Subcutaneous abdominal adipose tissue (tissue), 5 donors: ENCODE measurements around the gene HOXD11.

Experiments used
- H3K27ac ChIP-seq: one replicate; pipeline ENCODE4 v1.7.0; 2013; ENCODE audit warnings: low read depth, mild to moderate bottlenecking, inconsistent platforms, low read length, moderate library complexity
- H3K27me3 ChIP-seq, 5 donors: one replicate each; pipeline ENCODE4 v1.7.0; 2013; ENCODE audit warnings: low read length in 5 of 5, inconsistent platforms in 1 of 5; ENCODE audit not compliant: control insufficient read depth in 5 of 5, insufficient read depth in 4 of 5
- H3K36me3 ChIP-seq, 5 donors: one replicate each; pipeline ENCODE4 v1.7.0; 2013; ENCODE audit warnings: low read length in 5 of 5; ENCODE audit not compliant: control insufficient read depth in 5 of 5, insufficient read depth in 5 of 5
- H3K4me1 ChIP-seq, 5 donors: one replicate each; pipeline ENCODE4 v1.7.0; 2013; ENCODE audit warnings: low read length in 5 of 5, mild to moderate bottlenecking in 3 of 5, moderate library complexity in 1 of 5; ENCODE audit not compliant: control insufficient read depth in 5 of 5, insufficient read depth in 5 of 5
- H3K4me3 ChIP-seq, 5 donors: one replicate each; pipeline ENCODE4 v1.7.0; 2013; ENCODE audit warnings: low read length in 5 of 5, low read depth in 1 of 5
- H3K9ac ChIP-seq, 5 donors: one replicate each; pipeline ENCODE4 v1.7.0; 2013; ENCODE audit warnings: low read length in 5 of 5, mild to moderate bottlenecking in 4 of 5, moderate library complexity in 3 of 5
- H3K9me3 ChIP-seq, 5 donors: one replicate each; pipeline ENCODE4 v1.7.0; 2013; ENCODE audit warnings: low read length in 5 of 5; ENCODE audit not compliant: control insufficient read depth in 5 of 5
- donor health status: healthy.
- donor health status: healthy.
- donor health status: healthy.
- donor health status: healthy.
- donor health status: healthy.

HOXD11 gene

GRCh38 chr2:176081837-176082524 lies 25.1 kb upstream of the HOXD11 start:
- Histone ChIP-seq H3K4me3 (no peak overlapping the region), H3K9me3 (peaks cover 0 to 9% (median 5%) of the 10 kb centered on the region in 5 donors), H3K27me3 (peaks cover 79 to 91% (median 88%) of the 10 kb centered on the region in 5 donors), H3K9ac (no peak overlapping the region), H3K27ac (no peak overlapping the region), H3K4me1 (peaks cover 0 to 48% (median 32%) of the 10 kb centered on the region in 5 donors), H3K36me3 (no peaks in the 10 kb centered on the region)

DNA sequence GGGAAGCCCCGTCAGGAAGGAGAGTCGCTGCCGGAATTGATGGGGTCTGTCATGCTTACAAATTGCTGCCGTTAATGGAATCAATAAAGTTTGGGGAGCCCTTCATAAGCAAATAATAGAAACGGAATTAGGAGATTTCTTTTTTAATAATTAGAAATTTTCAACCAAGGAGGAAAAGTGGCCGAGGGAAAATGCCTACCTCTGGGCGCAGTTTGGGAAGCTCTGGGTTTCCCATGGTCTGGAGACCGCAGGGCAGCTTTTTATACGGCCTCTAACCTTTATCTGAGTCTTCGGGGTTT lies 24.6 kb upstream of the HOXD11 start:
- Histone ChIP-seq H3K27ac (no peak overlapping the region), H3K4me3 (no peak overlapping the region), H3K4me1 (peaks cover 0 to 48% (median 32%) of the 10 kb centered on the region in 5 donors), H3K36me3 (no peaks in the 10 kb centered on the region), H3K27me3 (peaks cover 79 to 91% (median 89%) of the 10 kb centered on the region in 5 donors), H3K9ac (no peak overlapping the region), H3K9me3 (peaks cover 0 to 9% (median 5%) of the 10 kb centered on the region in 5 donors)

DNA sequence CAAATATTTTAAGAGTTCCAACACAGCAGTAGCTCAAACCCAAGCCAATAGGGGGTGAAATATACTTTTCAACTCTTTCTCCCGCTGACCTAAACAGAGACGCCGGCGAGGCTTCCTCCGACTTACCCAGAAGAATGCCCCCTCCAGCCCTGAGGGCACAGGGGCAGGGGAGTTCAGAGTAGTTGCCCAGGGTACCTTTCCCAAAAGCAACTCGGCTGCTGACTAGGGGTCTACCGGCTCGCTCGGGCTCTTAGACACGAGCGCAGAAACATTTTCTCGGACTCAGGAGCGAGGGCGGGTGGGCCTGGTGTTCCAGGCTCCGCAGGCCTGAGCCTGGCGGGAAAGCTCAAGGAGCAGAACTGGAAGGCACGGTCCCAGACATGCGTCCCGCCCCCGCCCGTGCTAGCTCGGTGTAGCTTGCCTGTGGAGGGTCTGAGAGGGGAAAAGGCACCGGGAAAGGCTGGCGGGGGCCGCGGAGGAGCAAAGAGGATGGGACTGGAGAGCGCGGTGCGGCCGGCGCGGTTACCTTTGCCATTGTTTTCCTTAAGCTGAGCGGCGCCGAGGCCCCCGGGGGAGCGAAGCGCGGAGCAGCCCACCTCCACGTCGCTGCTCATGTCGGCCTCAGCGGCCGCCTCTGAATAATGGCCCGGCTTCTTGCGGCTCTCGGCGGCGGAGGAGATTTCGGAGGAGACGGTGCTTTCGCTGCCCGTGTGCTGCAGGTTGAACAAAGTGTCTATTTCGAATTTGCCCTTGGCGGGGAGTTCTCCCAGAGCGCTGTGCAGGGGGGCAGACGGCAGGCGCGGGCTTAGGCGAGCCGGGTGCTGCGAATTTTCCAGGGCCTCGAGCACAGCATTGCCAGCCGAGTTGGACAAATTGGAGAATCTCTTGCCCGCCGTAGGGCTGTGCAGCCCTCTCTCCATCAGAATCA lies 24.0 kb upstream of the HOXD11 start:
- Histone ChIP-seq H3K4me3 (no peak overlapping the region), H3K27me3 (peaks cover 84 to 95% (median 93%) of the 10 kb centered on the region in 5 donors), H3K4me1 (peaks cover 0 to 52% (median 36%) of the 10 kb centered on the region in 5 donors), H3K27ac (no peak overlapping the region), H3K36me3 (no peaks in the 10 kb centered on the region), H3K9ac (no peak overlapping the region), H3K9me3 (peaks cover 0 to 9% (median 5%) of the 10 kb centered on the region in 5 donors)

- H3K27ac ChIP-seq, result no peak within 1 kb of the TSS
- H3K4me3 ChIP-seq, result no peak within 1 kb of the TSS
- no peaks in the 10 kb centered on the region for H3K36me3 ChIP-seq
- H3K9me3 ChIP-seq, result peaks cover 0 to 7% (median 5%) of the 10 kb centered on the region in 5 donors
- no peak within 1 kb of the TSS for H3K9ac ChIP-seq
- H3K4me1 ChIP-seq, result peaks cover 0 to 58% (median 41%) of the 10 kb centered on the region in 5 donors
- H3K27me3 ChIP-seq, result peaks cover 83 to 95% (median 93%) of the 10 kb centered on the region in 5 donors
Measured at GRCh38 chr2:176083796-176084261, 23.3 kb upstream of the HOXD11 start, which contains the start of gene EVX2. TSS of gene EVX2 (minus strand) at chr2:176083962. CDS start at chr2:176083776, 186 bp downstream.

GRCh38 chr2:176084611-176085119 lies 22.4 kb upstream of the HOXD11 start:
- Histone ChIP-seq H3K27ac (no peak overlapping the region), H3K36me3 (no peaks in the 10 kb centered on the region), H3K9me3 (peaks cover 0 to 7% (median 5%) of the 10 kb centered on the region in 5 donors), H3K4me1 (peaks cover 0 to 52% (median 34%) of the 10 kb centered on the region in 5 donors), H3K27me3 (peaks cover 83 to 95% (median 93%) of the 10 kb centered on the region in 5 donors), H3K9ac (no peak overlapping the region), H3K4me3 (no peak overlapping the region)

DNA sequence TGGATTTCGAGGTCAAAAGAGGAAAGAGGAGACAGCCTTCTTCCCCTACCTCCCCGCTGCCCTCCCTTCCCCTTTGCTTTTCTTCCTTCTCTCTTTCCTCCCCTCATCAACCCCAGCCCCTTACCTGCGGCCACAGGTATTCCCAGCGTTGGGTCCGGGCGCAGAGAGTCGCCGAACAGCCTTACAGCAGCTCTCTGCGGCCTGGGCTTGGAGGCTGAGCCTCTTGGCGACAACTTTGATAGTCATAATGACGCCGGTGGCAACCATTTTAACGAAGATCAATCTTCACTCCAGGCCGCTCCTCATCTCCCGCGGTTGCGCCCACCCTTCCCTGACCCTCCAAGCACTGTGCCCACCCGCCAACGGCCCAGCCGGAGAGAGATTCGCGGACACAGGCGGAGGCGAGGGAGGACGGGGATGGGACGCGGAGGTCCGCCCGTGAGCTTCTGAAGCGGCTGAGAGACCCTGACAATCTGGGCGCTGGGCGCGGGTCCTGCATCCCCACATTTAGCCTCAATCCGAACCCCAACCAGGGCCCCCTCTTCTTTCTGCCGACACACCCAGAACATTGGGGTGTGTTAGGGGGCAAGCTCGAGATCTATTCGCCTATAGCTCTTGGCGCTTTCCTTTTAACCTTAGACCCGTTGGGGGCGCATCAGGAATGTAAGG lies 21.8 kb upstream of the HOXD11 start:
- Histone ChIP-seq H3K27me3 (peaks cover 87 to 99% (median 97%) of the 10 kb centered on the region in 5 donors), H3K4me3 (peak overlapping the region in 1 of 5 donors; percentile 10), H3K4me1 (peaks cover 0 to 47% (median 31%) of the 10 kb centered on the region in 5 donors), H3K36me3 (no peaks in the 10 kb centered on the region), H3K9ac (no peak overlapping the region), H3K9me3 (peaks cover 0 to 7% (median 5%) of the 10 kb centered on the region in 5 donors), H3K27ac (no peak overlapping the region)

- peaks cover 0 to 39% (median 25%) of the 10 kb centered on the region in 5 donors for H3K4me1 ChIP-seq
- H3K9me3 ChIP-seq, result peaks cover 0 to 7% (median 0%) of the 10 kb centered on the region in 5 donors
- peaks cover 84 to 100% (median 96%) of the 10 kb centered on the region in 5 donors for H3K27me3 ChIP-seq
- no peak overlapping the region for H3K9ac ChIP-seq
- H3K27ac ChIP-seq, result no peak overlapping the region
- peak overlapping the region in 1 of 5 donors; percentile 6 for H3K4me3 ChIP-seq
- H3K36me3 ChIP-seq, result no peaks in the 10 kb centered on the region
Measured at GRCh38 chr2:176085861-176086771, 21.0 kb upstream of the HOXD11 start.

DNA sequence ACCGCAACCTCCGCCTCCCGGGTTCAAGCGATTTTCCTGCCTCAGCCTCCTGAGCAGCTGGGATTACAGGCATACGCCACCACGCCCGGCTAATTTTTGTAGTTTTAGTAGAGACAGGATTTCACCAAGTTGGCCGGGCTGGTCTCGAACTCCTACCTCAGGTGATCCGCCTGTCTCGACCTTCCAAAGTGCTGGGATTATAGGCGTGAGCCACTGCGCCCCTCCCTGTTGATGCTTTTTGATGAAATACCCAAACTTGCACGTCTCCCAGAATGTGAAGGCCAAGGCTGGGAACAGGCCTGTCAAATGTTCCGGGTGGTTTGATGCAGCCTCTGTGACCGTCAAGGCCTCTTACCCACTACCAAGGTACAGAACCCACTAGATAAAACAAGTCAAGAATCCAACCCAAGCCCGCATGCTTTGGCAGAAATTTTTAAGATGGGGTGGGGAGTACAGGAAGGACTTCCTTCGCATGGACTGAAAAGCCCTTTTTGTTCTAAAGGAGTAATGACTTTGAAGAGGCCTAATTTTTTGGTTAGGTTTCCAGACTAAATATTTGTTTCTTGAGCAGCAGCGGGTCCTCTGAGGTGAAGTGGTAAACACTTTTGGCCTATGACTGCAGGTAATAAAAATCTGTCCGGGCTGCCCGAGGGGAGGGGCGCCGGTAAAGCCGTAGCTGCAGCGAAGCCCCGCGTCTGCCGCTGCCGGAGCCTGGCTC lies 19.6 kb upstream of the HOXD11 start:
- H3K9me3 ChIP-seq, result peaks cover 0 to 2% (median 0%) of the 10 kb centered on the region in 5 donors
- H3K4me3 ChIP-seq, result peak overlapping the region in 3 of 5 donors; percentile 37 to 61 (median 47)
- peaks cover 2 to 41% (median 31%) of the 10 kb centered on the region in 5 donors for H3K4me1 ChIP-seq
- no peak overlapping the region for H3K27ac ChIP-seq
- no peak overlapping the region for H3K9ac ChIP-seq
- no peaks in the 10 kb centered on the region for H3K36me3 ChIP-seq
- peaks cover 86 to 99% (median 93%) of the 10 kb centered on the region in 5 donors for H3K27me3 ChIP-seq
